SK-N-MC (cell line): ENCODE results near the gene EPHA4.

Experiments used
- EZH2 ChIP-seq: fragments of 200-600 bp; sonication (generic); IDR thresholded peaks from one replicate; pipeline ENCODE4 v1.6.1; 2017; ENCODE audit warnings: antibody characterized with exemption
- POLR2AphosphoS5 ChIP-seq: IDR thresholded peaks from 2 replicates; pipeline ENCODE4 v1.6.1; 2012; ENCODE audit warnings: mild to moderate bottlenecking, low read depth, low read length, borderline replicate concordance

GRCh38 chr2:221590861-221591365, 18.8 kb upstream of the EPHA4 start:
- TF ChIP-seq EZH2: no peak
- no peak for TF ChIP-seq POLR2AphosphoS5
